Thoracic aorta (tissue), 2 donors: Measurements from ENCODE around the gene ELFN1. TPM values are rescaled to one million over a fixed set of nuclear protein-coding genes. Genes with fewer than 3 reads are reported as not detected.

Experiments used
- ATAC-seq: fragments of 150-250 bp; one replicate; pipeline ENCODE4 v1.8.0; 2017; ENCODE audit warnings: low read depth; ENCODE audit not compliant: insufficient number of reproducible peaks, low FRiP score
- DNase-seq: peaks from one replicate; pipeline ENCODE4 v3.0.0-alpha.2; 2020; ENCODE audit warnings: low spot score
- H3K27ac ChIP-seq, 2 donors: fragments of 200-600 bp; sonication (generic); 1 replicate in 1 of 2; 2 replicates in 1 of 2; pipeline ENCODE4 v1.5.1; 2016; ENCODE audit warnings: mild to moderate bottlenecking in 2 of 2, moderate library complexity in 2 of 2
- H3K27me3 ChIP-seq: fragments of 200-600 bp; sonication (generic); replicated peaks from 2 replicates; pipeline ENCODE4 v1.6.0; 2016; ENCODE audit warnings: mild to moderate bottlenecking; ENCODE audit not compliant: insufficient read depth
- H3K36me3 ChIP-seq: fragments of 200-600 bp; sonication (generic); one replicate; pipeline ENCODE4 v1.5.1; 2016
- H3K4me1 ChIP-seq, 2 donors: fragments of 200-600 bp; sonication (generic); 1 replicate in 1 of 2; 2 replicates in 1 of 2; pipeline versions ENCODE4 v1.5.1 to v1.6.0; 2016; ENCODE audit warnings: low read depth in 2 of 2, mild to moderate bottlenecking in 1 of 2; ENCODE audit not compliant: control insufficient read depth in 1 of 2
- H3K4me3 ChIP-seq: fragments of 200-600 bp; sonication (generic); 2 replicates; pipeline ENCODE4 v1.5.1; 2016; ENCODE audit warnings: mild to moderate bottlenecking
- H3K9me3 ChIP-seq: fragments of 200-600 bp; sonication (generic); 2 replicates; pipeline ENCODE4 v1.5.1; 2016
- CTCF ChIP-seq: fragments of 200-600 bp; sonication (generic); IDR thresholded peaks from one replicate; pipeline ENCODE4 v1.5.1; 2019; ENCODE audit warnings: antibody characterized with exemption
- total RNA-seq, 2 donors: library from RNA; depleted of rRNA; stranded (reverse); fragments of >200 nt; gene quantifications; one replicate each; pipeline versions ENCODE4 v1.1.0 to v1.2.3, GENCODE V29; 2016

Gene ELFN1
- total RNA-seq, 2 donors from 2014 or later = 0.81 to 0.85 TPM

GRCh38 chr7:1646957-1647891, 22.9 kb upstream of the ELFN1 start:
- ATAC-seq (no peak), DNase-seq (peak; percentile 36)
- H3K36me3 ChIP-seq = no peaks in the 10 kb centered on the region
- H3K9me3 ChIP-seq = no peaks in the 10 kb centered on the region
- TF ChIP-seq CTCF = no peak
- H3K4me3 ChIP-seq = peak overlapping the region; percentile 44
- H3K4me1 ChIP-seq = peaks cover 12 to 24% of the 10 kb centered on the region in 2 donors
- H3K27me3 ChIP-seq = peaks cover 7% of the 10 kb centered on the region
- no peak overlapping the region for H3K27ac ChIP-seq

GRCh38 chr7:1647961-1648672, 22.0 kb upstream of the ELFN1 start:
- H3K27me3 ChIP-seq = peaks cover 8% of the 10 kb centered on the region

GRCh38 chr7:1649751-1650326, 20.2 kb upstream of the ELFN1 start:
- no peaks in the 10 kb centered on the region for H3K36me3 ChIP-seq
- TF ChIP-seq CTCF = no peak
- ATAC-seq = no peak

More at GRCh38 chr7:1647961-1648672, 22.0 kb upstream of the ELFN1 start:
- Histone ChIP-seq H3K4me1 (peaks cover 12 to 24% of the 10 kb centered on the region in 2 donors), H3K27ac (no peak overlapping the region), H3K9me3 (no peaks in the 10 kb centered on the region), H3K36me3 (no peaks in the 10 kb centered on the region), H3K4me3 (peak overlapping the region; percentile 44)
- TF ChIP-seq CTCF = no peak
- no peak for ATAC-seq
- DNase-seq = no peak

DNA sequence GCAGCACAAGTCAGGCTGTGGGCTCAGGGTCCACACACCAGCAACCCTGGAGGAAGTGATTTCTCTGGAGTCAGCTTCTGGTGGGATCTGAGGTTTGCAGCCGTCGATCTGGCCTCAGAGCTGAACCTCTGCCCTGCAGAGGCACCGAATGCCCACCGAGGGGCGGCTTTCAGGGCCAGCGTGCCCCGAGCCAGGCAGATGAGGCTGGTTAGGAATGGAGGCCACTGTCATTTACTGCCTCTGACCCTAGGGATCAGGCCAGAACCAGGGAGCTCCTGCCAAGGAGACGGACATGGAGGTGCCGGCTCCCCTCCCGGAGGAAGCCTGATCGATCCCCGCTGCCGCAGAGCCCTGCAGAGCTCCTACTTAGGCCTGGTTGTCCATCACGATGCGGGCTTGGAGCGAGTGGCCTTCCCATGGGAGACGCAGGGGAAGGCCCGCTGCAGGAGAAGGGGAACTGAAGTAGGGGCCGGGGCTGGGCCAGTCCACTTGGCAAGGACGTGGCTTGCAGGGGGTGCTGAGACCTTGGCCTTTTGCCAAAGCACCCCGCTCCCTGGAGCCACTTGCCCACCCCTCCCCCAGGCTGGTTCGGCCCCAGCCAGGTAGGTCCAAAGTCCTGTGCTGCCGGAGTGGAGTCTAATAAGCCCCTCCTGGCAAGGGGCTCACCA, 19.6 kb upstream of the ELFN1 start:
- no peaks in the 10 kb centered on the region for H3K36me3 ChIP-seq
- peaks cover 8% of the 10 kb centered on the region for H3K27me3 ChIP-seq
- no peak for TF ChIP-seq CTCF
- no peaks in the 10 kb centered on the region for H3K9me3 ChIP-seq
- H3K27ac ChIP-seq = no peak overlapping the region
- no peak overlapping the region for H3K4me3 ChIP-seq
- ATAC-seq (no peak), DNase-seq (no peak)
- peaks cover 12 to 24% of the 10 kb centered on the region in 2 donors for H3K4me1 ChIP-seq

More at GRCh38 chr7:1649751-1650326, 20.2 kb upstream of the ELFN1 start:
- no peak for DNase-seq
- no peaks in the 10 kb centered on the region for H3K9me3 ChIP-seq
- no peak overlapping the region for H3K4me3 ChIP-seq
- H3K4me1 ChIP-seq = peaks cover 12 to 24% of the 10 kb centered on the region in 2 donors
- peaks cover 8% of the 10 kb centered on the region for H3K27me3 ChIP-seq
- no peak overlapping the region for H3K27ac ChIP-seq
